Hematopoietic multipotent progenitor cell treated with erythropoietin and hydrocortisone succinate and interleukin-3 and kit ligand, for 8 days (in vitro differentiated cells): Measurements from ENCODE around the gene PARP3.
A peak's percentile ranks its signal among the peaks of the same experiment; 100 is the strongest.

Experiments used
- DNase-seq: peaks from one replicate; pipeline ENCODE4 v3.0.0-alpha.2; 2015

PARP3 gene

DNA sequence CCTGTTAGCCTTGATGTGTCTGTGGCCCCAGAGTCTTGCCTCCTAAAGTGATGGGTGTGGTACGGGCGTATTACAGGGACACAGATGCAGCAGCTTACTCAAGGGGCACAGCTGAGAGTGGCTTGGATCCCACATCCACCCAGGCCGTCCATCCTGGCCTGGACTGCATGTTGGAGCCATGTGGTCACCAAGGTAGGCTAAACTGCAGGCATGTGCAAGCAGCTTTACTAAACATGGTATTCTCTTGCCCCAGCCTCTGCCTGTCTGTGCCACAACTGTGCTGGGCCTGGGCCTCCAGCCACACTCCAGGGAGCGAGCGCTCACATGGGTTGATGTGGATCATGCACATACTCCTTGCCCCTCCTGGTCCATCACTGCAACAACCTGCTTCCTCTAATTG, 7.0 kb downstream of the PARP3 start:
- DNase-seq: no peak

DNA sequence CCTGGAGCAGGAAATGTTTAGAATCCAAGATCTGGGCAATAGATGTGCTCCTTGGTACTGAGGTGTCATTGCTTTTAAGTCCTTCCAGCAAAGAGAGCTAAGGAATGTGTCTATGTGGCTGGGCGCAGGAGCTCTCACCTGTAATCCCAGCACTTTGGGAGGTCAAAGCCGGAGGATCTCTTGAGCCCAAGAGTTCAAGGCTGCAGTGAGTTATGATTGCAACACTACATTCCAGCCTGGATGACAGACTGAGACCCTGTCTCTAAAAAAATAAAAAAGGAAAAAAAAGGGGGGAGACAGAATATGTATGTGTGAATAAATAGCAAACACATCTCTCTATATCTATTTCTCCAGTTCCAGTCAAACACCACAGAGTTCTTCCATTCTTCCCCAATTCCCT, 8.7 kb downstream of the PARP3 start:
- DNase-seq: no peak

DNA sequence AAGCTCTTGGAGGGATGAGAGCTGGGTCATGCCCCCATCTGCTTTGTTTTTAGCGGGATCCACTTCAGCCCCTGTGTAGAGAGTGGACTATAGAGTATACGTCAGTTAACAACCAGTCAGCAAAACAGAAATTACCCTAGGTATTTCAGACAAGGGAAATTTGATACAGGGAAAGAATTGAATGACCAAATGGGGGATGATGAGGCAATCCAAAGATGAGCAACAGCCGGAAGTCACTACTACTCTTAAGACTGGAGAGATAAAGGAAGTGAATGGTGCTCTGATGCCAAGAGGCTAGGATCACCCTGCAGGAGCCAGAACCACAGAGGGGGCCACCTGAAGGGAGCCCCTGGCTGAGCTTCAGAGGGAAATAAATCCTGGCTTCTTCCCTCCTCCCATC, 11.3 kb downstream of the PARP3 start:
- DNase-seq: no peak

DNA sequence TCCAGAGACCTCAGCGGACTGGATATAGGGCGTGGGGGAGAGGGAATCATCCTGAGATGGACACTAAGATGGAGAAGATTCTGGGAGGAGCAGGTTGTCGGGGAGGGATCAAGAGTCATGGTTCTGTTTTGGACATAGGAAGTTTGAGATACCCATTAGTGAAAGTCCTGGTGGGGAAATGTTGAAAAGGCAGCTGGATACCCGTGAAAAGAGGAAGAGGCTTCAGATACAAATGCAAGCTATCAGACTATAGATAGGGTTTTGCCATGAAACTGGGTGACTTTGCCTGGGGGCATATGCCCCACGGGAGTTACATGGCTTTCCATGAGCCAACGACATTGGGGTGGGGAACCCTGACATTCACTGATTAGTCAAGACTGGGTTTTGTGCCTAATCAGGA, 11.9 kb downstream of the PARP3 start:
- DNase-seq: no peak

DNA sequence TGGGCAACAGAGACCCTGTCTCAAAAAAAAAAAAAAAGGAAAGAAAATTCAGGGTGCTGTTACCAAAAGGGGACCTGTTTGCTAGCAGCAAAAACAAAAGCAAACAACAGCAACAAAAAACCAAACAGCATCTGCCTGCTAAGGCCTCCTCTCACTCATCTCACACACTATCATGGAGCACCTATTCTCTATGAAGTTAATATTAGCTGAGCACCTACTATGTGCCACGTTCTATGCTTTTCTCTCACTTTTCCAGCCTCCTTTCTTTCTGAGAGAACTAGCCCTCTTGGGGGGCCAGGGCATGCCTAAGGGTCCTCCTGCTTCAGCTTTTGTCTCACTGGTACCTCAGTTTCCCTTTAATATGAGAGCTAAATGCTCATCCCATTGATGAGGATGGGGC, 12.6 kb downstream of the PARP3 start:
- no peak for DNase-seq

DNA sequence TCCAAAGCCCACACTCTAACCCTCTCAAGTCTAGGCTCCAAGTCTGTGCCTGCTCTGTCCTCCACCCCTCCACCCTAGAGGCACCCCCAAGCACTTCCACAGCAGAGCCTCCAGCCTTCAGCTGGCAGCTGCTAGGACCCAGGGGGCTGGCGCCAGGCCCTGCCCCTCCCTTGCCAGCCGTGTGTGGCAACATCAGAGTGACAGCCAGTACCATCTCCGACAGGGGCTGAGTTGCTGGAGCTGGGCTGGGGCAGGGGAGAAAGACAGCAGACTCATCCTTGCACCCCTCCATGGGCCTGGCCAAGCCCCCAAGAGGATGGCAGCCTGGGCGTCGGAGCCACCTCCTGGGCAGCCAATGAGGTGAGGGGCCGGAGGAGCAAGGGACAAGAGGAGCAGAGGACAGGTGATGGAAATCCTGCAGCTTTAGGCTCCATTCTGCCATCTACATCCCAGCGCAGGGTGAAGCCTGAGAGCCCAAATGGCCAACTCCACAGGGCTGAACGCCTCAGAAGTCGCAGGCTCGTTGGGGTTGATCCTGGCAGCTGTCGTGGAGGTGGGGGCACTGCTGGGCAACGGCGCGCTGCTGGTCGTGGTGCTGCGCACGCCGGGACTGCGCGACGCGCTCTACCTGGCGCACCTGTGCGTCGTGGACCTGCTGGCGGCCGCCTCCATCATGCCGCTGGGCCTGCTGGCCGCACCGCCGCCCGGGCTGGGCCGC, 13.2 kb downstream of the PARP3 start, which contains the start of gene GPR62:
TSS of gene GPR62 (plus strand) at position 207 of the 718 bp plus-strand sequence. CDS start at position 479, 272 bp downstream.
- no peak for DNase-seq

DNA sequence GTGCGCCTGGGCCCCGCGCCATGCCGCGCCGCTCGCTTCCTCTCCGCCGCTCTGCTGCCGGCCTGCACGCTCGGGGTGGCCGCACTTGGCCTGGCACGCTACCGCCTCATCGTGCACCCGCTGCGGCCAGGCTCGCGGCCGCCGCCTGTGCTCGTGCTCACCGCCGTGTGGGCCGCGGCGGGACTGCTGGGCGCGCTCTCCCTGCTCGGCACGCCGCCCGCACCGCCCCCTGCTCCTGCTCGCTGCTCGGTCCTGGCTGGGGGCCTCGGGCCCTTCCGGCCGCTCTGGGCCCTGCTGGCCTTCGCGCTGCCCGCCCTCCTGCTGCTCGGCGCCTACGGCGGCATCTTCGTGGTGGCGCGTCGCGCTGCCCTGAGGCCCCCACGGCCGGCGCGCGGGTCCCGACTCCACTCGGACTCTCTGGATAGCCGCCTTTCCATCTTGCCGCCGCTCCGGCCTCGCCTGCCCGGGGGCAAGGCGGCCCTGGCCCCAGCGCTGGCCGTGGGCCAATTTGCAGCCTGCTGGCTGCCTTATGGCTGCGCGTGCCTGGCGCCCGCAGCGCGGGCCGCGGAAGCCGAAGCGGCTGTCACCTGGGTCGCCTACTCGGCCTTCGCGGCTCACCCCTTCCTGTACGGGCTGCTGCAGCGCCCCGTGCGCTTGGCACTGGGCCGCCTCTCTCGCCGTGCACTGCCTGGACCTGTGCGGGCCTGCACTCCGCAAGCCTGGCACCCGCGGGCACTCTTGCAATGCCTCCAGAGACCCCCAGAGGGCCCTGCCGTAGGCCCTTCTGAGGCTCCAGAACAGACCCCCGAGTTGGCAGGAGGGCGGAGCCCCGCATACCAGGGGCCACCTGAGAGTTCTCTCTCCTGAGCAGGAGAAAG, 14.0 kb downstream of the PARP3 start:
- DNase-seq: peak; percentile 47

DNA sequence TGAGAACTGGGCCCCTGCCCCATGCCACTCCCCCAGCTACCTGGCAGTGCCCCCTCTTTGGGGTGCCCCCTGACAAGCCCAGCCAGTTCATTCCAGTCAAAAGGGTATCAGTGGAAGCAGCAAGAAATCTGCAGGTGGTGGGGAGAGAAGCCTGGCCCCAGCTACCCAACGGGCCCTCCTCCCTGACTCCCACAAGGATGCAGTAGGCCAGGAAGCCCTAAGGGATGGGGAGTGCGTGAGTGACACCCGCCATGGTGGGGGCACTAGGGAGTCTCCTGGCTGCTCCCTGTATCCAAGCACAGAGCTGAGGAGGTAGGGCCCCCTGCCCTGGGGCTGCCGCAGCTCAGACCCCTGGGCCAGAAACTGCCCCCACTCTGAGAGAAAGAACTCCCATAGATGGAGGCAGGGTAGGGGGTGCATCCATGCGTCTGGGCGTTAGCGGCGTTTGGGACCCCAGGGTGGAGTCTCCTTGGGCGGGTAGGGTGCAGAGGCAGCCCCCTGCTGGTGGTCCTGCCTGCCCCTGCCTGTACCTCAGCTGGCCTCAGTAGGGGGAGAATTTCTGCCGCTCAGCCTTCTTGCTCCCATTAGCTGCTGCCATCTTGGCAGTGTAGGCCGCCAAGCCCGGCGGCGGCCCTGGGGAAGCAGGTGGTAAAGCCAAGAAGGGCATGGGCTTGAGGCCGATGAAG, 15.5 kb downstream of the PARP3 start:
- DNase-seq: no peak

DNA sequence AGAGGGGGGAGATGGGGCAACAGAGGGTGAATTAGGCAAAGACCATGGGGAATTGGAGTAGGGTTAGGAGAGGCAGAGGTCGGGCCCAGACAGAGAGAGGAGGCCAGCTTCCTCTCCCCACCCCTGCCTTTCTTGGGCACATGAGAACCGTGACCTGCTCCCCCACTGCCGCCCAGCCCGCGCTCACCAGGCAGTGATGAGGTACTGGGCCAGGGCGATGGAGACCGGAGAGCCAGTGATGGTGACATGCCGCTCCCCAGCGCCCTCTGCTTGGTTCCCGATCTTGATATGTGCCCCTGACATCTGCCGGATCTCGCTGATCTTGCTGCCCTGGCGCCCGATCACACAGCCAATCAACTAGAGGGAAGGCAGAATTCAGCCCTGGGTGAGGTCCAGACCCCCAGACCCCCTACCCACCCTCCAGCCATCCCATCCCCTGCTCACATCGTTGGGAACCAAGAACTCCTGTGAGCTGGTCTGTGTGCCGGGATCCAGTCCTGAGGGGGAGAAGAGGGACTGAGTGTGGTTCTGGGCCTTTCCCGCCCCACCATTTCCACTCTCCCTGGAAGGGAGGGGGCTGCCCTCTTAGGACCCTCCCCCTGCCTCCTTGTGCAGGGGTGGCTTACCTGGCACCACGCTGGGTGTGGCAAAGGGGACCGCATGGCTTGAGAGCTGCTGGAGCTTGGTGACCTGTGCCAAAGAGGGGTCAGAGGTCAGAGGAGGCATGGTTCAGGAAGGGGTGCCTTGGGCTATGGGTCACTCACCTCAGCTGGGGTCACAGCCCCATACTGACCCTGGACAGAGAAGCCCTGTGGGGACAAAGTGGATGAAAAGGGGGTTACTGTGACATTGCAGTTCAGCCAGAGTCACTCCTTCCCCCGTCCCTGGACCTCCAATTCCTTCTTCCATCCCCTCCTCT, 16.7 kb downstream of the PARP3 start:
- DNase-seq: no peak

DNA sequence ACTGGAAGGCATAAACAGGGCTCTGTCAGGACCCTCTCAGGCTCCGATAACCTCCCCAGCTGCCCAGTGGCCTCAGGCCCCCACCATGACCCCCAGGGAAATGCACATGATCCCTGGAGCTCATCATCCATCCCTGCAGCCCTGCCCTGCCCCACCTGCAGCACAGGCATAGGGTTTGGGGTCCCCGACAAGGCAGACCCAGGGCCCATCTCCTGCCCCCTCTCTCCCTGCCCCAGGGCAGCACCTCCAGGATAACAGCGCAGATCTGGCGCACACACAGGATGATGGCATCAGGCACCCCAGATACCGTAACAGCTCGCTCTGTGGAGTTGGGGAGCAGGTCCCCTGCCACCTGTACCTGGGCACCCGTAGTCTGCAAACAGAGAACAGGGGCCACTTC, 17.5 kb downstream of the PARP3 start:
- DNase-seq: no peak

DNA sequence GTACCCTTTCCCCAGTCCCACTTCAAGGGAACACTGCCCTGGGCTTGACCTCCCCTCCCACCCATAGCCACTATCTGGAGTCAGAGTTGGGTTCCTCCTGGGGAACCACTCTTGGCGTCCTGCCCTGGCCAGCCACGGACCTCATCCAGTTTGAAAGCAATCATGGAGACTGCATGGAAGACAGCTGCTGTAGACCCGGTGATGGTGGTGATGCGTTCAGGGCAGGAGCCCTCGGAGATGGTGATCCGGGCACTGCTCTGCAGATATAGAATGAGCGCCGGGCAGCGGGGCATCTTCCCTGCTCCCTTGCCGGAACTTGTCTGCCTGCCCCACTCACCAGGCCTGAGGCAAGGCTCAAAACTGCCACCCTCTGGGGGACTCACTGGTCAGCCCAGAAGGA, 18.2 kb downstream of the PARP3 start:
- DNase-seq: no peak

DNA sequence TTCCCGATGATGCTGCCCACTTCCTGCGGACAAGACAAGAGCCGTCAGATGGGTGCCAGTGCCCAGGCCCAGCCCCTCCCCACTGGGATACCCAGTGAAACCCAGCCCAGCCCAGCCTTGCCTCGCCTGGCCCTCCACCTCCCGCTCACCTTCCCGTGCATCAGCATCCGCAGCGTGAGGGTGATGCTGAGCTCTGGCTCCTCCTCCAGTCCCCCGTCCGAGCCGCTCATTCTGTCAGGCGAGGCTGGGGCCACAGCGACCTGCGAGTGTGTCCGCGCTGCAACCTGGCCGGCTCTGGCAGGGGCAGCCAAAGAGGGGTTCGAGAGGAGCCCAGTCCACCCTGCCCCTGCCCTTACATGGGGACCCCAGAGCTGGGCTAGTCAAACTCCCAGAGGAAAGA, 18.8 kb downstream of the PARP3 start:
- DNase-seq: no peak

DNA sequence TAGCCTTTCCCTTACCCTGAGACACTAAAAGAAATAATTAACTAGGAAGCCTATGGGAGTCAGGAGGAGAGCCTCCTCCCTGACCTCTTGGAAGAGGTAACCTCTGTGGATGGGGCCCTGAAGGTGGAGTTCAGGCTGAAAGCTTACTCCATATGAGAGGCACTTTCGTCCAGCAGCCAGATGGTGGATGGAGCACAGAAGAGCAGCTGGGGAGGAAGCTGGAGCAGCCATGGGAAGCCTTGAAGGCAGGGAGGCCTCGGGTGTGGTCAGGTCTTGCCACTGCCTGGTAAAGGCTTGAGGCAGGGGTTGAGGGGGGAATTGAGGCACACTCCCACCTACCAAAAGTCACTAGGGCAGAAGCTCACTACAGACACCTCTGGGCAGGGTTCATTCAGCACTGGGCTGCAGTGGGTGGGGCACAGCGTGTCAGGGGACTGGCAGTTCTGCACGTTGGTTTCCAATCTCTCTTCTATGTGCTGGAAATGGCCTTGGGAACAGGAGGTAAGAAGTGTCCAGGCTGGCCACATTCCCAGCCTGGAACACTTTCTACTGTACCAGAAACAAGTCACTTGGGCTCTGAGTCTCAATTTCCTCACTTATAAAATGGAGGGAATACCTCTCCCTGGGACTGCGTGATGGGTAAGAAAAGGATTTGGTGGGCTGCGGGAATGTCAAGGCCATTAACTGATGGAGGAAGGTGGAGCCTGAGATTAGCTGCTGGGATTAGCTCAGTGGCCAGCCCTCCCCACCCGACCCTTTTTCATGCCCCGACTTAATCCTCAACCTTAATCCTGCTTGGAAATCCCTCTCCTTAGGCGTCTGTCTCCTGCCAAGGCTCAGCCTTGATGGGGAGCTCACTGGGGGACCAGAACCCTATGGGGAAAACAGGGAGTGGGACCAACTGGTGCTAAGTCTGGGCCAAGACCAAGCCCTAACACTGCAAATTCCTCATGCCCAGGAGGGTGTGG, 19.7 kb downstream of the PARP3 start:
- DNase-seq: no peak

DNA sequence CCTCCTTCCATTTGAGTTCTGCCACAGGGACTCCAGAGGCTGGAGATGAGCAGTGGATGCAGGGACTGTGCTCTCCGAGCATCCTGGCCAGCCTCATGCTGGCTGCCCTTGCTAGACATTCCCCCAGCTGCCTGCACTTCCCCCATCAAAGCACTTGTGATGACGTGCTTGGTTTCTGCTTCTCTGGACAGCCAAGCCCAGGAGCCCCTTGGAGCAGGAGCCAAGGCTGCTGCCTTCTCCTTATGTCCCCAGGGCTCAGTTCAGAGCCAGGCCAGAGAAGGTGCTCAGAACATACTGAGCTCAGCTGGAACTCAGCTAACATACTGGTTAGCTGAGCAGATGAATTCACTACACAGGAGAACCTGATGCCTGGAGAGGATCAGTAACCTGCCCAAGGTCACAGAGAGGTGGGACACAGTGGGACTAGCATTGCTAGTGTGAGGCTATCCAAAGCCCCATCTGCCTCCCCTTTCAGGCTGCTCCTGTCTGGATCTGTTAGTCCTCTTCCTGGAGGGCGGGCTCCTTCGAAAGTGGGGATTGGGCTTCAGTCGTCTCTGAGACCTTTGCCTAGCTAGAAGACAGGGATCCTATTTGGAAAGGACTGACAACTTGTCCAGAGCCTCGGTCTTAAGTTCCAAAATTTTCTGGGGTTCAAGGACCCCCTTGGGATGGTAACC, 20.8 kb downstream of the PARP3 start:
- DNase-seq: no peak

DNA sequence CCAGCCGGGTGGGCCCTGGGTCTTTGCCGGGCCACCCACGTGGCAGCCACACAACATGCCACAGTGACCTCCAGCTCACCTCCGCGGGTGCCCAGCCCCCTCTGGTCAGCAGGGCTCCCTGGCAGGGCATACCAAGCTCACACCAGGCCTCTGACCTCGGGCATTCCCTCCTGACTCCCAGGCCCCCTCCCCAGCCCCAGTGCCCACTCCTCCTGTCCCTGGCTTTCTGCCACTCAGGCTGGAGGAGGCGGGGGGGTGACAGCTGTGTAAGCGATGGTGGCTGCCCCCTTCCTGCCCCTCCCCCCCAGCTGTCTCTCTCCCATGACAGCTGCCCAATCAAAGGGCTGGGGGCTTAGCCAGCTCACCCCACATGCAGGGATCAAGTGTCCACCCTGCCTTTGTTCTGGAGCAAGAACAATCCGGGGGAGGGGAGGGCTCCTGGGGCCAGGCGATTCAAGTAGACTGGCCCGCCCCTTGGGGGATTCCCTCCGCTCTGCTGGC, 21.8 kb downstream of the PARP3 start:
- DNase-seq: no peak

DNA sequence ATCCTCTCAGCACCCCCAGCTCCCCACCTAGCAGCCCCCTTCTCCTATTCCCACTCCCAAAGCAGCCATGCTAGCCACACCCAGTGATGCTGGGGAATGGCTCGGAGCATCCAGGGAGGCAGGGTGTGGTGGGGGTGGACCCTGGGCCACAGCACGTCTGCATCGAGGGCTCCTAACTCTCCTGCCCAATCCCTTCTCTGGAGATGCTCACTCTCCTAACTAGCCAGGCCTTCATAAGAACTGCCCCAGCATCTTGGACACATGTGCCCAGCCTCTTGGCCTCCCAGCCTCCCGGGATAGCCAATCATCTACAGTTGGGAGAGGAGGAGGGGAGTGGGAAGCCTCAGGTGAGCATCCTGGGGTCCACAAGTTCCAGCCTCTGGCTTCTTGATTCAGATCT, 22.4 kb downstream of the PARP3 start:
- no peak for DNase-seq

DNA sequence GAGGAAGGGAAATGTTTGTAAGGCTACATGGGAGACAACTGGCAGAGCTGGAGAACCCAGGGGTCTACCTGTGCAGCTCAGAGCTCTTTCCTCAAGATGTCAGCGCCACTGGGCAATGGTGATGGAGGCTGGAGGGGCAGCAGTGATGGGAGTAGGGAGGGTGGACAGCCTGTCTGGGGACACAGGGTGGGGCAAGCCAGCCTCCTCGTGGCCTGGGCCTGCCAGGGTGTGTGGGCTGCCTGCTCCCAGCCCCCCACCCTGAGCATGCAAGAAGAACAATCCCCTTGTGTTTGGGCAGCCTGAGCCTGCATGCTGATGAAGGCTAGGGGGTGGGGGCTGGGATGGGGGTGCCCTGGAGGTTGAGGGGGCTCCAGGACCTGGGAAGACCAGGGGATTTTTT, 23.9 kb downstream of the PARP3 start:
- no peak for DNase-seq

DNA sequence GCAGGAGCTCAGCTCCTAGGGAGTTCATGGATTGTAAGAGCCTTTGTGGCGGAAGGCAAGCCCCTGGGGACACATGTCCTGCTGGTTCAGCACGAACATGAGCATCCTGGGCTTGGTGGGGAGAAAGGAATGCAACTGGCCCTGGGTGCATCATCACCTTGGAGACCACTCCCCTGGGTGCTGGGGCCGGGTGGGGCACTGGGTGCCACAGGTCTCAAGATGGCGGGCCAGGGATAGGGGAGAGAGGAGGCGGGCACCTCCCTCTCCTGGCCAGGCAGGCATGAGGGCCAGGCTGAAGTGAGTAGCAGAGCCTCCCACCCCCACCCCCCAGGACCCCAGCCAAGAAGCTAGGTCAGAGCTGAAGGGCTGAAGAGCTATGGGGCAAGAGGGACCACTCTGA, 24.3 kb downstream of the PARP3 start:
- no peak for DNase-seq

DNA sequence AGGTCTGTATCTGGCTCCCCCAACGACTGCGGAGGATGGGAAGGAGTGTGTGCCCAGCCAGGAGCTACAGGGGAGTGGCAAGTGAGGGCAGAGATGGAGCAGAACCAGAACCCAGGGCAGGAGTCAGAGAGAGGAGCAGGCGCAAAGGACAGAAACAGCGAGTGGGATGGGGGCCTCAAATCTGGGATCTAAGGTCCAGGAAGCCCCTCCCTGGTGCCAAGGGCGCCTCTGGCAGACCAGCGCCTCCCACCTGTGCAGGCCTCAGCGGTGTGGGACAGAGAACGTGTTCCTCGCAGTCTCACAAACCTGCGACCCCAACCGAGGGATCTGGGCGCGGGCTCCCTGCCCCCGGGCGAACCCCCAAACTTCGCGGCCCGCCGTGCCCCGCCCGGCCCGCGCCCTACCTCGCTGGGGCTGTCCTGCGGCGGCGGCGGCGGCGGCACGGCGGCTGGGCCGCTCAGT, 24.8 kb downstream of the PARP3 start:
- DNase-seq: no peak

DNA sequence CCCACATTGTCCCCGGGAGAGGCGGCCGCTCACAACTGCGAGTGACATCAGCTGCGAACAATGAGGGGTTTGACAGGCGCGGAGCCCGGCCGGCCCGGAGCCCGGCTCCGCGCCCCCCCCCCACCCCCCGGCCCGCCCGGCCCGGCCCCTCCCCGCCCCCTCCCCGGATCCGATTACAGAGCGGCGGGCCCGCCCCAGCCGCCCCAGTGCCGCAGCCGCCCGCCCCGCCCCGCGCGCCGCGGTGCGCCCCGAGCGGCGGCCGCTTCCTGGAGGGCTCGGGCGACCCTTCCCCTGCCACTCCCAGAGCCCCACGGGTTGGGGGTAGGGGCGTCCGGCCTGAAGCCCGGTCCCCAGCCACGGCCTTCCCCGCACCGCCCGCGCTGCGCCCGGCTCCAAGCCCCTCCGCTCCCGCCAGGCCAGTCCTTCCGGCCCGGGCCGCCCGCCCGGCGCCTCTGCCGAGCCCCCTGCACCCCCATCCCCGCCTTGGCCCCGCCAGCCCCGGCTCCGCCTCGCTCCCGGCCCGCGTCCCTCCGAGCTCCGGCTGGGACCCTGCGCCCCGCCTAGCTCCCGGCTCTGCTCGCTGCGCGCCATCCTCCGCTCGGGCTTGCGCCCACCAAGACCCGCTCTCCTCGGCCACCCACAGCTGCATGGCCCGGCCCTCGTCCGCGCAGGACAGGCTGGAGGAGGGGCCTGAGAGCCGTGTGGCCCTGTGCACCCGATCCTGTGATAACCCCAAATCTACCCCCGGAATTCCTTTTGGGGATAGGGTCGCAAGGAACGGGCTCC, 25.4 kb downstream of the PARP3 start, which contains the start of gene PCBP4:
TSS of gene PCBP4 (minus strand) at position 71 of the 786 bp plus-strand sequence. CDS start 6,214 bp downstream, outside the sequence.
- no peak for DNase-seq
